Activated gamma-delta T cell (primary cell): Measurements from ENCODE around the gene DND1.
A peak's percentile ranks its signal among the peaks of the same experiment; 100 is the strongest.
"Not testable (repeated sequence)": the region's sequence is repeated elsewhere in the genome, so short reads cannot be mapped to it uniquely, and the experiment has no call there.

Experiments
- DNase-seq: peaks from one replicate; lab custom pipeline; 2025; lab: John Stamatoyannopoulos, UW
- total RNA-seq, 2 donors: gene quantifications; one replicate each; lab custom pipeline; 2026; lab: John Stamatoyannopoulos, UW

Gene DND1
- 2.1 to 3.3 reads per million in 2 donors for total RNA-seq

DNA sequence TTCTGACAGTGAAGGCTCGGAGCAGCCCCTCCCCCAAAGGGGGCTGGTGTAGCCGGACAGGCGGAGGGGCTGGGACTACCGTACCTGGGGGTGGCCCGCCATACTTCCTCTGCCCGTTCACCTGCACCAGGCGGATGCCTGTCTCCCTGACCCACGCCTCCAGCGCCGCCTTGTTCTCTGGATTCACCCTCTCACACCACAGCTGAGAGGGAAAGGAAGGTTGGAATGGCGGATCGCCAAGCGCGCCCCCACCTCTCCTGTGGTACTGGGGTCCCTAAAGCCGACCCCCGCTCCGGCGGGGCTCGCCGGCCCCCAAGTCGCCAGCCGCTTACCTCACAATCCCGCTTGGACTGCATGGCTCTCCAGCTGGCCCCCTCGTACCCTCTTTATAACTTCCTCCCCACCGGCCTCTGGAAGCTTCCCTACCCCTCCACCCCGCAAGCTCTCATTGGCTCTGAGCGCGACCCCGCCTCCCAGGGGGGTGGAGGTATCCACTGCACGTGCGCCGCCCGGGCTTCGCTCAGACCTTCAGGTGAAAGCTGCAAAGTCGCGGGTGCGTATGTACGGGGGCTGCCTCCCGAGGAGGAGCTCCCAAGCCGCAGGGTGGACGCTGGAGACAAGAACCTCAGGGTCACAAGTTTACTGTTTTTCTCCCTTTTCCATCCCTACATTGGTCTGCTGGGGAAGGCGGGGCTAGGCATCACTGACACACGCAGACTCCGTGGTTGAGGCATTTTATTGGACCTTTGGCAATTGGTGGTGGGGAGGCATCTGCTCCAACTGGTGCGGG, at the start of gene DND1:
TSS of gene DND1 (minus strand) at position 390 of the 790 bp plus-strand sequence. CDS start at position 356, 34 bp downstream.
- DNase-seq: no peak

- DNase-seq: not testable (repeated sequence)
Measured at GRCh38 chr5:140721395-140721794, 48.0 kb upstream of the DND1 start.

- not testable (repeated sequence) for DNase-seq
Measured at GRCh38 chr5:140720738-140721137, 47.4 kb upstream of the DND1 start.

DNA sequence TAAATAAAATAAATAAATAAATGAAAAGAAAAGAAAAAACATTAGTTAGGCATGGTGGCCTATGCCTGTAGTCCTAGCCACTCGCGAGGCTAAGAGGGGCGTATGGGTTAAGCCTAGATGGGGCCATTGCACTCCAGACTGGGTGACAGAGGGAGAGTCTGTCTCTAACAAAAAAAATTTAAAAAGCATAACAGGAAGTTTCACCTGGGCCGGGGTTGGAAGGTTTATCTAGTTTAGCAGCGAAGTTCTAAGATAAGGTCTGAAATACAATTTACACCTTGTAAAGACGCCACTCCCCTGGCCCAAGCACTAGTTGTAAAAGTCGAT, 44.9 kb upstream of the DND1 start:
- no peak for DNase-seq

GRCh38 chr5:140716238-140716637, 42.9 kb upstream of the DND1 start:
- not testable (repeated sequence) for DNase-seq

DNA sequence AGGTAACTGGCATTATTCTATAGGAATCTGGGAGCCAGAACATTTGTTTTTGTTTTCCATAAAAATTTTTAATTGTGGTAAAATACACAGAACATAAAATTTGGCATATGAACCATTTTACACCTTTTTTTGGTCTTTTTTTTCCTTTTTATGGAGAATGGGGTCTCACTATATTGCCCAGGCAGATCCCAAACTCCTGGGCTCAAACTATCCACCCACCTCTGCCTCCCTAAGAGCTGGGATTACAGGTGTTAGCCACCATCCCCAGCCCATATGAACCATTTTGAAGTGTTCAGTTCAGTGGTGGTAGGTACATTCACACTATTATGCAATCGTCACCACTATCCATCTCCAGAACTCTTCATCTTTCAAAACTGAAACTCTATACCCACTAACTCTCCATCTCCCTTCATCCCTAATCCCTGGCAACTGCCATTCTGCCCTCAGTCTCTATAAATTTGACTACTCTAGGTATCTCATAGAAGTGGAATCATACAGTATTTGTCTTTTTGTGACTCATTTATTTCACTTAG, 40.3 kb upstream of the DND1 start:
- DNase-seq: no peak

- no peak for DNase-seq
Measured at GRCh38 chr5:140711794-140712193, 38.4 kb upstream of the DND1 start.

DNA sequence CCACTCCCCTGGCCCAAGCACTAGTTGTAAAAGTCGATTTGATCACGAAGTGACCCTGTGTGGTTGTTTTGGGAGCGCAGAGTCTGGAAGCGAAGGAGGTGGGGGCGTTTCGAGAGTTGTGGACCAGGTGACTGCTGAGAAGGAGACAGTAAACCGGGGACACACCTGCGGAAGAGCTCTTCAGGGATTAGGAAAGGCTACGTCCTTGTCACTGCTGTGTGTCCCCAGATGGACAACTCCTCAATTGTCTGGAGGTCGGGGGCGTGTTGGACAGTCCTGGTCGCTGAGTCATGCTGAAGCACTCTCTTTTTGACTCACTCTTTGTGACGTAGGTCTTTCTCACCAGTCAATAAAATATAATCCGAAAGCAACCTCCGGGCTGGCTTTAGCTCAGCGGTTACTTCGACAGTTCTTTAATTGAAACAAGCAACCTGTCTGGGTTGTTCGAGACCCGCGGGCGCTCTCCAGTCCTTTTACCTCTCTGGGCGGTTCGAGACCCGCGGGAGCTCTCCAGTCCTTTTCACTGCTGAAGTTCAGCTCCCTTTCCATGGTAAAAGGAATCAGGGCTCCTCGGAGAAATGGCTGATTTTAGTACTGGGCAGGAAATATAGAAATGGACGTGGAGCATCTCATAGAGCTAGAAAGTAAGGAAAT, 37.6 kb upstream of the DND1 start:
- DNase-seq: peak; percentile 18

GRCh38 chr5:140708787-140709186, 35.4 kb upstream of the DND1 start:
- not testable (repeated sequence) for DNase-seq

DNA sequence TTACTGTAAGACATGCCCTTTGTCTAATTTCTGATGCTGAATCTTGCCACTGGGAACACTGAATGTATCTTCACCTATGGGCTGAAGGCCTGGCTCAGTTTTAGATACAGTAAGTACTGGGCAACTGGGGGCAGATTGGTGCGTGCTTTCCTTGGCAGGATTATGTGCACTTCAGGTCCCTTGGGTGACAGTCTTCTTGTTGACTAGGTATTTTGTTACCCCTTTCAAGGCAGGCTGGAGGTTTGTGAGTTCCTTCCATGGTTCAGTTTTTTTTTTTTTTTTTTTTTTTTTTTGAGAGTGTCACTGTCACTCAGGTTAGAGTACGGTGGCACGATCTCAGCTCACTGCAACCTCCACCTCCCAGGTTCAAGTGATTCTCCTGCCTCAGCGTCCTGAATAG, 34.4 kb upstream of the DND1 start:
- DNase-seq: no peak

- peak; percentile 45 for DNase-seq
Measured at GRCh38 chr5:140700177-140701144, 27.1 kb upstream of the DND1 start, which contains the start of gene ZMAT2. Gene ZMAT2 (plus strand): TSS chr5:140700447. CDS start chr5:140700461, 14 bp downstream.

GRCh38 chr5:140696891-140697492, 23.6 kb upstream of the DND1 start:
- no peak for DNase-seq

DNA sequence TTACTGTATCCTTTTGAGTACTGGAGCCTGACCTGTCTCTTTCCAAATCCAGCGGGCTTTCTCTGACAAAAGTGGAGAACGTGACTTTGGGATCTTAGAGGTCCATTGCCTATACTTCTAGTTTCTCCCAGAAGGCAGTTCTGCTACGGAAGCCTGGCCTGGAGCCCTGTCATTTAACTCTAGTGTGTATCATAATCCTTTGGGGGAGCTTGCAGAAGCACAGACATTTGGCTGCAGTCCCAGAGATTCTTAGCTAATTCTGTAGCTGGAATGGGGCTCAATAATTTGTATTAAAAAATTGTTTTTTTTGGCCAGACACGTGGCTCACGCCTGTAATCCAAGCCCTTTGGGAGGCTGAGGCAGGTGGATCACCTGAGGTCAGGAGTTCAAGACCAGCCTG, 20.9 kb upstream of the DND1 start:
- no peak for DNase-seq

DNA sequence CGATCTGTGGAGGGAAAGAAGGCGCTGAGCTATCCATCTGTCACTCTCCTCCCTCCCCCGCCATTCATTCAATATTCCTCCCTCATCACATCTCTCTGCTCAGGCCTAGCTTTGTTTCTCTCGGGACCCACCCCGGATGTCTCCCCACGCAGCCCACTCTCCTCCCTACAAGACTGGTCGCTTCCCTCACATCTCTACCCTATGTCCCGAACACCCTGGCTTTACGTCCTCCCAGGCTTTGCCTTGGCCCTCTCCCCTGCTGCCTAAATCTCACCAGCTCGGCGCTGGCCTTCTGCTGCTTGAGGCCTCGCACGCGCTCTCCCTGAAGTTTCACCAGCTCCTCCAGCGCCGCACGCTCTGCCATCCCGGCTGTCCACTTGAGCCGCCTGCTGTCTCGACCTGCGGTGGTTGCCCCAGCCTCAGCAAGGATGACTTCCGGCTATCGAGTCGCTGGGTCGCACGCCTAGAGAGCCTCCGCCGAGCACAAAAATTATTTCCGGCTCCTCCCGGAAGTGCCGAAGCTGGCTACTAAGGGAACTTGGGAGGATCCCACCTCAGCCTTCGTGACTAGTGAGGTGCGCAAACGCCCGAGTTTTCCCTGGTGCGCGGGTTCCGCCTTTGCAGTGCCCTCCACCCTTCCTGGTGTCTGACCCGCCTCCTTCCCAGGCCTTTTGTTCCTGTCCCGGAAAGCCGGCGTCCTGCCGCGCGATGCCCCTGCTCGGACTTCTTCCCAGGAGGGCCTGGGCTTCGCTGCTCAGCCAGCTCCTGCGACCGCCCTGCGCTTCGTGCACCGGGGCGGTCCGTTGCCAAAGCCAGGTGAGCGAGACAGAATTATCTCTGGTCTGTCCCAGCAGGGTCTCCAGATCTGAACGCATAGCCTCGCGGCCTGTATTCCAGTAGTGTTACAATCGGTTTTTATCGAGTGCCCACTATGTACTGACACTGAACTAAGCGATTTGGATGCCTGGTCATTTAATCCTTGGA, 17.9 kb upstream of the DND1 start, which contains the start of the genes HARS1 and HARS2:
TSS of gene HARS1 (minus strand) at position 430 of the 984 bp plus-strand sequence. CDS start at position 364, 66 bp downstream.
TSS of gene HARS2 (plus strand) at position 515 of the 984 bp plus-strand sequence. CDS start at position 709, 194 bp downstream.
- peak; percentile 50 for DNase-seq

GRCh38 chr5:140690376-140690932, 17.1 kb upstream of the DND1 start:
- DNase-seq: no peak

- DNase-seq: no peak
Measured at GRCh38 chr5:140678993-140679392, 5.6 kb upstream of the DND1 start.

DNA sequence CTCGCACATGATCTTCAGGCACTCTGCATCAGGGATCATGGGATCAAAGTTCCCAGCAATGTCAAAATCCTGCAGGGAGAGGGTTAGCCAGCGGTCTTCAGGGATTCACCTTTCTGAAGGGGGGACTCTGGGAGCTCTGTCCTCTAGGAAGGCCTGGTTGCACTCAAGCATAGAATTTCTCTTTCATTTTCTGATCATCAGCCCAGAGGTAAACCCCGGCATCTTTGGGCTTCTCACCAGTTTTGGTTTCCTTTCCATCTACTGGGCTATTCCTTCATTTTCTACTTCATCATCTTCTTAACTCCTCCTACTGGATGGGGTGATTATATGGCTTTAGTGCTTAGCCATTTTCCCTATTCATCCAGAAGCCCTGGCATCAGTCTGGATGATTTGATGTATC, 4.6 kb upstream of the DND1 start:
- DNase-seq: no peak

GRCh38 chr5:140674629-140675028, 1.3 kb upstream of the DND1 start:
- no peak for DNase-seq

DNA sequence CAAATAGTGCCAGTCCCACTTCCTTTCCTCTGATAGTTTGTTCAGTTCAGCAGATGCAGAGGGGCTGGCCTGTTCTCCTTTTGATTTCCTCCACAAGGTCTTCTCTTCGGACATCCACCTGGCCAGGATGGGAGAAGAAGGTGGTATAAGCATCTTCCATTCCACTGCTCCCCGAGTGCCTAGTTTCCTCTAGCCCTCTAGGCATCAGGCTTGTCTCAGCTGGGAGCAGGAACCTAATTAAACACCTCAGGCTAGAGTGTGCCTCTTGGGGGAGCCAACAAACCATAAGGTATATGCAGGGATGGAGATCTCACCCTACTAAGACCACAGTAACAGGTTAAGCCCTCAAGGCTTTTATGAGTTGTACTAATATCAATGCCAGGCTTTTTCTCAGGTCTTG, 835 bp upstream of the DND1 start:
- DNase-seq: no peak
